GM19239 (cell line): ENCODE measurements around the gene UBFD1.
"Not testable (repeated sequence)": the region's sequence is repeated elsewhere in the genome, so short reads cannot be mapped to it uniquely, and the experiment has no call there.

Experiments used
- DNase-seq: peaks from one replicate; pipeline ENCODE4 v3.0.0; 2011; ENCODE audit warnings: low spot score; ENCODE audit not compliant: insufficient read length
- FAIRE-seq: peaks from 2 replicates; lab custom pipeline; 2011; peaks lifted over from hg19 to GRCh38; lab: Jason Lieb, UNC

The UBFD1 gene

DNA sequence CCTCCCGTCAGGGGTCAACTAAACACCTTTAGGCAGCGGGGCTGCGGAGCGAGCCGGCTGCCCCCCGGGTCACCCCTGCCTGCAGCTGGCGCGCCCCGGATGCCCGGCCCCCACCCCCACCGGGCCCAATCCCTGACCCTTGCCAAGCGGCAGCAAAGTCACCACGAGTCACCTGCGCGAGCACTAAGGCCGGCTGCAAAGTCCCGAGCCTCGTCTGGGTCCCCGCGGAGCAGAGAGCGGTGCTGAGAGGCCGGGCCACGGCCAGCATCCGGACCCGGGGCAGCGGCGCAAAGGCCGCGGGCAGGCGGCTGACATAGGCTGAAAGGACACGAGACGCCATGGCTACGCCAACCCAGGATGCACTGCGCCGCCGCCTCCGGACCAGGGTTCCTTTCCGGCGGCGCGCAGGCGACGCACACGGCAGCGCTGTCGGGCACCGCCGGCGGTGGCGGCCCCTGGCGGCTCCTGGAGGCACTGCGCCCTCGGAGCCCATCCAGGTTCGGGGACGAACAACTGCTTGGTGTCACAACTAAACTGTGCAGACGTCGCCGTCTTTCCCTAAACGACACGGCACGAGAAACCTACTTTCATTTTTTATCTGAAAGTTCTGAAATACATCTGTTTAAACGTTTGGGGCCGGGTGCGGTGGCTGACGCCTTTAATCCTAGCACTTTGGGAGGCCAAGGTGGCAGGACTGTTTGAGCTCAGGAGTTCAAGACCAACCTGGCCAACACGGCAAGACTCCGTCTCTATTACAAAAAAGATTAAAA, 38.6 kb downstream of the UBFD1 start, which contains the start of gene NDUFAB1:
Gene NDUFAB1 (minus strand): TSS at position 366 of the 770 bp plus-strand sequence. CDS start 26 bp downstream, at position 340.
- FAIRE-seq (peak; percentile 26), DNase-seq (peak; percentile 92)

DNA sequence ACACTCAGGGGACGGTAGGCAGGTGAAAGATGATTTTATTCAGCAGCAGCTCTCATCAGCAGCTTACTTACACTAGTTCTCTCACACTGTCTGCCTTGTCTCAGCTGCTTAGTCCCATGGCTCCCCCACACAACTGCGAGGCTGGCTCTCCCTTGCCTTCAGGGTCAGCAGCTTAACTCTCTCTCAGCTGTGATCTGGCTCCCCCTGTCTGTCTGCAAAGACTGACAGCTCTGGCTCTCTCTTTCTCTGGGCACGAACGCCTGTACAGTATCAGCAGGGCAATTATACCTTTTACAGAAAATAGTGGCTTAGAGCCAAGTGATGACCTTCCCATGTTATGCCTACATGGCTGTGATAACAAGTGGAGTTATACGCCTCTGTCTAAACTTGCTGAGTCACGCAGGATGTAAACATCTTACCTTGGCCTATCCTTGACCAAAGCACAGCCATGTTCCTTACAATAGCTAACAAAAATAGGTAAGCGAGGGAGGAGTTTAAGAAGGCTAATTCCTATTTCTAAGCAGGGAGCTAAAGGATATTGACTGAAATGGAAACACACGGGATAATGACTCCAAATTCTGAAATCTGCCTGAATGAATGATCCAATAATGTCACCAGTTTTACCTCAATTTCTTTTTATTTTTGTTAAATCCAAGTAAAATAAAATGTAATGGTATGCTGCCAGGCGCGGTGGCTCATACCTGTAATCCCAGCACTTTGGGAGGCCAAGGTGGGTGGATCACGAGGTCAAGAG, 39.7 kb downstream of the UBFD1 start:
- DNase-seq (peak; percentile 15), FAIRE-seq (no peak)

DNA sequence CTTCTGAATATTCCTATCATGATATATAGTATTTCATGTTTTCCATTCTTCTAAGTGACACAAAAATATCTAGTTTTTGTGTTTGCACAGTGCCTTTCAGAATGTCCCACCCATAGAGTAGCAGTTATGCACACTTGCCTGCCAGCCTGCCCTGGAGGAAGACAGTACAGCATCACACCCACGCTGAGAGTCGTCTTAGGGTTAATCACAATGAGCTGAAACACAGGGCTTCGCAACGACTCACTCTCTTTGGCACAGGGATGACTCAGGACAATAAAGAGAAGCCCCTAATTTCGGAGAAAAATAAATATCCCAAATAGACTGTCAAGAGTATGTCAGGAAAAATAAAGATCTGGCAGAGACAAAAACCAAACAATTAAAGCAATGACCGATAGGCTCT, 50.2 kb downstream of the UBFD1 start:
- FAIRE-seq (no peak), DNase-seq (no peak)

DNA sequence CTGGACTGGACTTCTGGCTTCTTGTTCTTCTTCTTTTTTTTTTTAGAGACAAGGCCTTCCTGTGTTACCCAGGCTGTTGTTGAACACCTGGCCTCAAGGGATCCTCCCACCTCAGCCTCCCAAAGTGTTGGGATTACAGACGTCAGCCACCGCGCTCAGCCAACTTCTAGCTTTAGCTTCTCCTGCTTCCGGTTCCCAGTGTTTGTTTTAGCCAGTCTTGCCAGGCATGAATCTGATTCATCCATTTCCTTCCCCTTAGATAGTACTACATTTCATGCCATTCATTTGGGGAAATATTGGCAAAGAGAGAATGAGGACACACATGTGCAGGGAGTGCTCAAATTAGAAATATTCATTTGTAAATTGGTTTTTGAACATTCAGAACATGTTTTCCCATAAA, 50.7 kb downstream of the UBFD1 start:
- DNase-seq = no peak
- FAIRE-seq = no peak

DNA sequence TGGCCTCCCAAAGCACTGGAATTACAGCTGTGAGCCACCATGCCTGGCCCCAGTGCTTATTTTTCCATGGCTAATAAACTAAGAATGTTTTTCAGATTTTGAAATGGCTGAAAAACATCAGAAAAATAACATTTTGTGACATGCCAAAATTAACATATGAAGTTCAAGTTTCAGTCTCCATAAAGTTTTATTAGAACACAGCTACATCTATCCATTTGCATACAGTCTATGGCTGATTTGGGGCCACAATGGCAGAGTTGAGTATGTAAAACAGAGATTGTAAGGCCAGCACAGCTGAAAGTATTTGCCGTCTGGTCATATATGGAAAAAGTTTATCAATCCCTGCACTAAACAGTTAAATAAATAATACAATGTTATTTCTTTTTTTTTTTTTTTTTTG, 52.4 kb downstream of the UBFD1 start:
- FAIRE-seq = no peak
- DNase-seq = no peak

DNA sequence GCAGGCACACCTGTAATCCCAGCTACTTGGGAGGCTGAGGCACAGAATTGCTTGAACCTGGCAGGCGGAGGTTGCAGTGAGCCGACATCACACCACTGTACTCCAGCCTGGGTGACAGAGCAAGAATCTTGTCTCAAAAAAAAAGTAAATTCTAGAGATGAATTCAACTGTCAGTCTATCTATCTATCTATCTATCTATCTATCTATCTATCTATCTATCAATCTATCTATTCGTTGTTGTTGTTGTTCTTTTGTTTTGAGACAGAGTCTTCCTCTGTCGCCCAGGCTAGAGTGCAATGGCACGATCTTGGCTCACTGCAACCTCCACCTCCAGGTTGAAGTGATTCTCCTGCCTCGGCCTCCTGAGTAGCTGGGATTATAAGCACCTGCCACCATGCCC, 53.4 kb downstream of the UBFD1 start:
- DNase-seq, FAIRE-seq: not testable (repeated sequence)

DNA sequence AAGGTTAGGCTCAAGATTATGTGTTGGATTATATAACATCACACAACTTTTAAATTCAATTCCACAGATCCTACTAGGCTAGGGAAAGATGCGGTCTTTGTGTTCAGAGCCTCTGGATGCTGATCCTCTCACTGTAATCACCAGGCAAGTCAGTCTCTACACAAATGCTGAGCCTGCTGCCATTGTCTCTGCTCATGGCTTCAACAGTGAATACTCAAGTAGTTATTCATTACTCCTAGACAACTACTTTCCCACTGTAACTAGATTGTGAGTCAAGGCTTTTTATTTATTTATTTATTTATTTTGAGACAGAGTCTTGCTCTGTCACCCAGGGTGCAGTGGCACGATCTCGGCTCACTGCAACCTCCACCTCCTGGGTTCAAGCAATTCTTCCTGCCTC, 54.4 kb downstream of the UBFD1 start:
- DNase-seq = no peak

DNA sequence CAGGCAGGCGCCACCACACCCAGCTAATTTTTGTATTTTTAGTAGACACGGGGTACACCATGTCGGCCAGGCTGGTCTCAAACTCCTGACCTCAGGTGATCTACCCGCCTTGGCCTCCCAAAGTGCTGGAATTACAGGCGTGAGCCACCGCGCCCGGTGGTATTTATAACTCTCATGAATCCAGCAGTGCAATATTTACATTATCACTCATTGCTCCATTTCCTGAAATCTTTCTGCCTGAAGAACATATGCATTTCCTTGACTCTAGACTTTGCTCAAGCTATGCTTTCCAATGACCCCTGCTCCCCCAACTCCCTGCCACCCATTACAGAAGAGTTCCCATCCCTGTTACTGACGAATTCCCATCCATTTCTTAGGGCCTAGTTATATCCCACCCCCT, 58.3 kb downstream of the UBFD1 start:
- DNase-seq (no peak), FAIRE-seq (no peak)

More for the DNA sequence above, 54.4 kb downstream of the UBFD1 start:
- no peak for FAIRE-seq
